ENCODE measurements around the gene GNA12.

GNA12 gene

DNA sequence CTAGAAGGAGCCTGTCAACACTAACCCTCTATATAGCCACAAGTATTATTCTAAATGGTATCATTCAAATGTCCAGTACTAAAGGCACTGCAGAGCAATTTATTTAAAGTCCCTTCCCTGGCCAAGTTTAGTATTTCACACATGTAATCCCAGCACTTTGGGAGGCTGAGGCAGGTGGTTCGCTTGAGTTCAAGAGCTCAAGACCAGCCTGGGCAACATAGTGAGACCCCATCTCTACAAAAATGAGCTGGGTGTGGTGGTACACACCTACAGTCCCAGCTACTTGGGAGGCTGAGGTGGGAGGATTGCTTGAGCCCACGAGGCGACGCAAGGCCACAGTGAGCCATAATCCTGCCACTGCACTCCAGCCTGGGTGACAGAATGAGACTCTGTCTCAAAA, 3.6 kb downstream of the GNA12 start:
- FAIRE-seq, result no peak
- no peak for DNase-seq (ENCODE audit: insufficient read length, low spot score)

DNA sequence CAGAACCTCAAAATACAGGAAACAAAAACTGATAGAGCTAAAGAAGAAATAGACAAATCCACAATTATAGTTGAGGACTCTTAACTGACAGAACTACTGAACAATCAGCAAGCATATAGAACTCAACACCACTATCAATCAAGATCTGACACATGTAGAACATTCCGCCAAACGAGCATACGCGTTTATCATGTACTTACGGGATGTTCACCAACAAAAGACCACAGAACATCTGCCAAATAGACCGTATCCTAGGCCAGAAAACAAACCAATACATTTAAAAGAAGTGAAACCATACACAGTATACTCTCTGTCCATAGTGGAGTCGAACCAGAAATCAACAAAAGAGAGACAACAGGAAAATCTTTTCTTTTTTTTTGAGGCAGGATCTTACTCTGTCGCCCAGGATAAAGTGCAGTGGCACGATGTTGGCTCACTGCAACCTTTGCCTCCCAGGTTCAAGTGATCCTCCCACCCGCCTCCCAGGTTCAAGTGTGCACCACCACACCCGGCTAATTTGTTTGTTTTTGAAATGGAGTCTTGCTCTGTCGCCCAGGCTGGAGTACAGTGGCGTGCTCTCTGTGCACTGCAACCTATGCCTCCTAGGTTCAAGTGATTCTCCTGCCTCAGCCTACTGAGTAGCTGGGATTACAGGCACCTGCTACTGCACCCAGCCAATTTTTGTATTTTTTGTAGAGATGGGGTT, 5.1 kb downstream of the GNA12 start:
- no peak for FAIRE-seq
- DNase-seq (ENCODE audit: insufficient read length, low spot score), result no peak

DNA sequence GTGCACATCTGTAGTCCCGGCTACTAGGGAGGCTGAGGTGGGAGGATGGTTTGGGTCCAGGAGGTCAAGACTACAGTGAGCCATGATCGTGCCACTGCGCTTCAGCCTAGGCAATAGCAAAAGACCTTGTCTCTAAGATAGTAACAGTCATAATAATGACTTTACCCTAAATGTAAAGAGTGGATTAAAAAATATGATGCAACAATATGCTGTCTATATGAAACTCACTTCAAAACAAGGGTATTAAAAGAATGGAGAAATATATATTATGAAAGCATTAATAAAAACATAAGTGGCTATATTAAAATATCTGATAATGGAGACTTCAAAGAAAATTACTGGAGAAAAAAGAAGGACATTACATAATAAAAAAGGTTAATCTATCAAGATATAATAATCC, 5.7 kb downstream of the GNA12 start:
- DNase-seq (ENCODE audit: insufficient read length, low spot score) (no peak), FAIRE-seq (no peak)

DNA sequence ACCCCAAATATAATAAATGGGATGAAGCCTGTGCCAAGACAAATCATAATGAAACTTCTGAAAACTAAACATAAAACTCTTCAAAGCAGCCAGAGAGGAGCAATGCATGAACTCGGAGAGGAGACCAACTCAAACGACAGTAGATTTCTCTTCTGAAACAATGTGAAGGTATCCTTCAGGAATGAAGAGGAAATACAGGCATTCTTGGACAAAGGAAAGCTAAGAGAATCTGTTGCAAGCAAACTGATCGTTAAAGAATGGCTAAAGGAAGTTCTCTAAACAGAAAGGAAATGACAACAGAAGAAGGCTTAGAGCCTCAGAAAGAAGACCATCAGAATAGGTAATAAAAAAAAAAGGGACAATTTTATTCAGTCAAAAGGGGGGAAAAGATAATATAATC, 6.6 kb downstream of the GNA12 start:
- DNase-seq (ENCODE audit: insufficient read length, low spot score) (no peak), FAIRE-seq (no peak)

DNA sequence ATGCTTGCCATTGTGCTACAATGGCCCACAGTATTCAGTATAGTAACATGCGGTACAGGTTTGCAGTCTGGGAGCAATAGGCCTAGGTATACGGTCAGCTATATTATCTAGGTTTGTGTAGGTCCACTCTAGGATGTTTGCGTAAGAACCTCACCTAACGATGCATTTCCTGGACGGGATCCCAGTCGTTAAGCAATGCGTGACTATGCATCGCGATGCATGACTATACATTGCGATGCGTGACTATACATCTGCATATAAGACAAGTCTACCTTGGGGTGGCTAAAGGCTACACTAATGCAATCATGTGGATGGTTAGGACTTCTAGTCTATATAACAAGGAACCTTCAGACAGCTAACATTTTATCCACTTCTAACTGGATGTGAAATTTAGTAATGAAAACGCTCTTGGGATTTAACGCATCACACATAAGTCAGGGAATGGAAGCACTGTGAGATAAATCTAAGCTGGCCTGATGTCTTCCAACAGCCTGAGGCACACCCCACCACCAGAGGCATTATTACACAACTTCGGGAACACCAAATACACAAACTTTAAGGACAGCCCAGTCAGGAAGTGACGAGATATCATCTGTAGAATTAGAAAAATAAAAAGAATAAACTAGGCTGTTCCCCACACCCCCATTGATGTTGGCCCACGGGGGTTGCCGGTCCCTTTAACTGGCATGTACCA, 9.2 kb downstream of the GNA12 start:
- DNase-seq (ENCODE audit: insufficient read length, low spot score), result no peak
- FAIRE-seq, result peak; percentile 60

DNA sequence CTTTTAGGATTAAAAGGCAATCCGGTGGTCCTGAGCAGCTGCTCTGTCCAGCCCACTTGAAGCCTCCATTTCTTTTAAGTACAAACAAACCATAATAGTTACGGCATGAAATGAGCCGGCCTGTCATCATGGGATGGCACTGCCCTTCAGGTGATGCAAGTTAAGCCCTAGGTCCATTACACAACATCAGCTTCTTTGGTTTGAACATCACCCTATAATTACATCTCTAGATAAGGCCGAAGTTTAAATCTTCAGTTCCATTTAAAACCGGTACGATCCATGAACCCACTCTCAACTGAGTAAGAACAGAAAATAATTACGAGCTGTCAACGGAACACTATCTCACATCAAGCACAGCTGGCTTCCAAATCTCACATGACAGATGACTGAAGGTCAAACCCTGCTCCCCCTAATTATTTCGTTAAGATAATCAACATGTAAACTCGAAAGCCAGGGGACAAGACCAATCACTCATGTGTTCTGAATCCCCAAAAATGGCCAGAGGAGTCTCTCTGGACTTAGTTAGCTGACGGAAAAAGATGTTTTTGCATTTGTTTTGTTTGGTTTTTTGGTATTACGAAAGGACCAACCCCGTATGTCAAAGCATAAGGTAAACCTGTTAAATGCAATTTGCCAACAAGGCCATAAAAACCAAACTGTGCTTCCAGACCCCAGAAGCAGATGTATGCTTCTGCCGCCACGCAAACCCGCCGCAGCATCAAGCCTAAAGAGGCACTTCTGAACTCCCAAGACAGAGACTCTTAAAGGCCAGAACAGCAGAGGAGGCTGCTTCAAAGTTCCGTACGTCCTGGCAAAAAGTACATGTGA, 10.8 kb downstream of the GNA12 start:
- no peak for DNase-seq (ENCODE audit: insufficient read length, low spot score)
- FAIRE-seq, result peak; percentile 57

DNA sequence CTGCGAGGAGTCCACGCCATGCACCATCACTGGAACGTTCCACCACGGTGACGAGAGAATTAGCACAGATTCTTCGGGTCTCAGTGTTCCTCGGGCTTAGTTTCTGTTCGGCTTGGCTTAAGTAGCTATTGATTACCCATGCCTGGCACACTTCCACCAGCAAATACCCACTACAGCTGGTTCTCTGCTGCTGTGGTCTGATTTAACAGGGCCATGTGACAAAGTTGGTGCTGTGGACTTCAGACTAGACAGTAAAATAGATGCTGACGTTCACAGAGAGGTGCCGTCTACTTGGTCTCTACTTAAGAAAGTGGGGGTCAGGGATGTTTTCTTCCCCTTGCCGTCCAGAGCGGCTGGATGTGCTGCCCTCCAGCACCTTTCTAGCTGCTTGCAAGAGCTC, 11.6 kb downstream of the GNA12 start:
- FAIRE-seq (no peak), DNase-seq (ENCODE audit: insufficient read length, low spot score) (no peak)

DNA sequence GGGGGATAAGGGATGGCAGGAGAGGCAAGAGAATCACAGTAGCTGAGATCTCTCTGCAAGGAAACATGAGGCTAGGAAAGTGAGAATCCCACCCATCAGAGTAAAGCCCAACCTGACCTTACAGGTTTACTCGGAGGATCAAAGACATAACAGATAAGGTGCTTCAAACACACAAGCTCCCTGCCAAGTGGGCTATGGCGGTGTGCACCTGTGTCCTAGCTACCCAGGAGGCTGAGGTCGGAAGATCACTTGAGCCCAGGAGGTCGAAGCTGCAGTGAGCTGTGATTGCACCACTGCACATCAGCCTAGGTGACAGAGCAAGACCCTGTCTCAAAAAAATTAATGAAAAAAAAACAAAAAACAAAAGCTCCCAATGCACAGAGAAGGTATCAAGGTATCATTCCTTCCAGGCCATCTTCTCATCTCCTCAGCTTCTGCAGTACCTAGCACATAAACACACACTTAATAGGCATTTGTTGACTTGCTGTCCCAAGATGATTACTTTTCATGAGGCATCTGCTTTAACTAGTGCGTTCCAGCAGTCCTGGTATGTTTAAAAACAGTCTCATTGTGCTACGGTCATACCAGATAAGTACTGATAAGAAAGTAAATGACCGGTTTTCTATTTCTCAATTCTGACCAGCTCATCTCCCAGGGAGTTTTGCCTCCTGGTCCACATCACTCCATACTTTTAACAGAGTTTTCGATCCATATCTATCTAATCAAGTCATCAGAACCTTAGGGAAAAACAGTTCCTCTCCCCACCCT, 13.3 kb downstream of the GNA12 start:
- DNase-seq (ENCODE audit: insufficient read length, low spot score) (no peak), FAIRE-seq (peak; percentile 51)

DNA sequence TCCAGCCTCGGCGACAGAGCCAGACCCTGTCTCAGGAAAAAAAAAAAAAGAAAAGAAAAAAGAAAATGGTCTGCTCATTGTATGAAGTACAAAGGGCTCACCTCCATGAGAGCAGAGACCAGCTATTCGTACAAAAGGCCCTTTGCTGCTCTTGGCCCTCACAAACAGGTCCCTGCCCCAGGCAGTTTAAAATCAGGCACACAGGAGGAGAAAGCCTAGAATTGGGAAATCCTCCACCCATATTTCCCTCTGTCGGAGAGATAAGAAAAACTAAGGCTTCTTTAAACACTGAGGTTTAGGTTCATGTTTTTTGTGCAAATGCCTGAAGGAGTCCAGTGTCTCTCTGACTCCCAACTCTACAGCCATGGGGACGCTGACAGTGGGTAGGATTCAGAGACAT, 15.1 kb downstream of the GNA12 start:
- FAIRE-seq, result no peak
- no peak for DNase-seq (ENCODE audit: insufficient read length, low spot score)

DNA sequence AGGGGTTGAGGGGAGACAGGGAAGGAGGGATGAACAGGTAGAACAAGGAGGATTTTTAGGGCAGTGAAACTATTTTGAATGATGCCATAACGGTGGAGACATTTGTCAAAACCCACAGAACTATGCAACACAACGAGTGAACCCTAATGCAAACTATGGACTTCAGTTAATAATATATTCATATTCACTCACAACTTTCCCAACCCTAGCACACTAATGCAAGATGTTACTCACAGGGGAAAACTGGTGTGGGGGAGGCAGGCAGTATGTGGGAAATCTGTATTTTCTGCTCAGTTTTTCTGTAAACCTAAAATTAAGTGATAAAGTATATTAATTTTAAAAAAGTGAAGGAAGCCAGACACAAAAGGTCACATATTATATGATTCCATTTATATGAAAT, 17.3 kb downstream of the GNA12 start:
- DNase-seq (ENCODE audit: insufficient read length, low spot score) (no peak), FAIRE-seq (no peak)

DNA sequence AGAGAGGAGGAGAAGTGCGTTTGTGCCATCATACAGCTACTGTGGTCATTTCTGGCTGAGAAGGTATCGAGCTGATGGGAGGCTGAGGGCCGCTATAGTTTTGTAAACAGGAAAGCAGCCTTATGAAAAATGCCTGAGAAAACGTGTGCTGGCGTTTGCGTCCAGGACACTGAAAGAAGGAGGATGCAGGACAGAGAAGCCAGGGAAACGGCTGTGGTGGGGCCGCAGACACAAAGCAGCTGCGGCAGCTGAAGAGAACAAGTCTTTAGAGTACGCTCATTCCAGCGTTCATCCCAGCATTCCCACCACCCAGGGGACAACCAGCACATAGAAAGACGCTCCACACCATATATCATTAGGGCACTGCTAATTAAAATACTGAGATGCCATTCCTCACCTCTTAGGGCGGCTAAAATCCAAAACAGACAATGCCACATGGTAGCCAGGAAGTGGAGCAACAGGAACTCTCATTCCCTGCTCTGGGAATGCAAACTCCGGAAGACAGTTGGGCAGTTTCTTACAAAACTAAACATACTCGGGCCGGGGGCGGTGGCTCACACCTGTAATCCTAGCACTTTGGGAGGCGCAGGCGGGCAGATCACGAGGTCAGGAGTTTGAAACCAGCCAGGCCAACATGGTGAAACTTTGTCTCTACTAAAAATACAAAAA, 18.4 kb downstream of the GNA12 start:
- FAIRE-seq (no peak), DNase-seq (ENCODE audit: insufficient read length, low spot score) (no peak)

DNA sequence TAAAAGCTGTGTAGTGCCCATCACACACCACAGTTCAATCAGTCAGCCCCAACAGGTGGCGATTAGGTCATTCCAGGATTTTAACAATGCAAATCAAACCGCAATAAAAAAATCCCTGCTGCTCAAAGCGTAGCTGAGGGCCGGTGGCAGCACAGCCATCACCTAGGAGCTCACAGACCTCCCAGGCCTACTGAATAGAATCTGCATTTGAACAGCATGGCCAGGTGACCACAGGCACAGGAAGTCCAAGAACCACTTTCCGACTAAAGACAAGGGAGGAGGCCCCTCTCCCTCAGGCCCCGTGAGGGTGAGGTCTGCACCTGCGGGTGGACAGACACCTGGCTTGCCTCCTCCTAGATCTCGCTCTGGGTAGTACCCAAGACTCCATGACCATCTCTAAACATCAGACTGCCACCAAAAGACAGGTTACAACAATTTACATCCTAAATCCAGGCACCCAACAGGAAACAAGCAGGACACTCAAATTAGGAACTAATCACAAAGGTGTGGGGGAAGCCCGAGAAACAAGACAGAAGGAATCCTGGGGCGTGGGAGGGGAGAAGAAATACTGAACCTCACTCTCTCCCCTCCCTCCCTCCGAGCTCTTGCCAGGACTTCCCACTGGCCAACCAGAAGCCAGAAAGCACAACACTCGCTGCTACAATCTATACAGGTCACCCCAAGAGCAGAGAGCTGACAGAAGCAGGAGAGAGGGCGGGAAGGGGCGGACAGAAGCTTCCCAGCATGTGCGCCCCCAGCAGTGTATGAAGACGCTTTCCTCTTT, 19.2 kb downstream of the GNA12 start:
- DNase-seq (ENCODE audit: insufficient read length, low spot score) (no peak), FAIRE-seq (no peak)

DNA sequence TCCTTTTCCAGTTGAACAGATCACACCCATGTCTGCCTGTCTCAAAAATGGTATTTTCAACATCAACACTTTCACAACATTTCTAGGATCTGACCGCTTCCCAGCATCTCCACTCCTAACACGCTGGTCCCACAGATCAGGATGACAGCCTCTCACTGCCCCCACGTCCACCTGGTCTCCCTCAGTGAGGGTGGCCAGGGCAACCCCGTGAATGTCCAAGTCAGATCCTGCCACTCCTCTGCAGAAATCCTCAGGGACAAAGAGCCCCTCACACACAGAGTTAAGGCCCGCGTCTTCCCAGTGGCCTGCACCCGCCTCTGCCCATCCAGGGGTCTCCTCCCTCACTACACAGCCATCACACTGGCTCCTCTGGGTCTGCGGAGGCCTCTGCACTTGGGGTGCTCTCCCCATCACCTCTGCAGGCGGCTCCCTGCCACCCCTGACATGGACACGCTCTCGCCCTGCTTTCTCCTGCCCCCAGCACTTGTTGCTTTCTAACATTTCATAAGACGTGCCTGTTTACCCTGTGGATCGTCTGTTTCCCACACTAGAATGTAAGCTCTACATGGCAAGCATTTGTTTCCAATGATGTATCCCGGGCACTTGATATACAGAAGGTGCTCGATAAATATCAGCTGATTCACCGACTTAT, 20.0 kb downstream of the GNA12 start:
- DNase-seq (ENCODE audit: insufficient read length, low spot score), result no peak
- peak; percentile 20 for FAIRE-seq

DNA sequence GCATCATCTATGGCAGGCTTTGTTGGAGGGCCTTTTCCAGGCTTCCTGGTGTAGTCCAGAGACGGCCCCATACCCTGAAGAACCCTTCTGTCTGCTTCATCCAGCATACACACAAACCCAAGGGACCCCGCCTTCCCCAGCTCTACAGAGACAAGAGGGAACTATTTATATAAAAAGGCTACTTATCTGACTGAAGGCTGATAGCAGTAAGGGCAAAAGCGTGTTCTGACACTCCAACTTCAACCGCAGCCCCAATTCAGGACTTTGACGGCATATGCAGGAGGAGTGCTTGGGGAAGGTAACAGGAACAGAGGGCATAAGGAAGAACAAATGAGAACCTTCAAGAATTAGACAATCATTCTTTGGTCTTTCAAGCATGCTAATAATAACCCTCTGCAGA, 21.0 kb downstream of the GNA12 start:
- no peak for DNase-seq (ENCODE audit: insufficient read length, low spot score)
- no peak for FAIRE-seq

DNA sequence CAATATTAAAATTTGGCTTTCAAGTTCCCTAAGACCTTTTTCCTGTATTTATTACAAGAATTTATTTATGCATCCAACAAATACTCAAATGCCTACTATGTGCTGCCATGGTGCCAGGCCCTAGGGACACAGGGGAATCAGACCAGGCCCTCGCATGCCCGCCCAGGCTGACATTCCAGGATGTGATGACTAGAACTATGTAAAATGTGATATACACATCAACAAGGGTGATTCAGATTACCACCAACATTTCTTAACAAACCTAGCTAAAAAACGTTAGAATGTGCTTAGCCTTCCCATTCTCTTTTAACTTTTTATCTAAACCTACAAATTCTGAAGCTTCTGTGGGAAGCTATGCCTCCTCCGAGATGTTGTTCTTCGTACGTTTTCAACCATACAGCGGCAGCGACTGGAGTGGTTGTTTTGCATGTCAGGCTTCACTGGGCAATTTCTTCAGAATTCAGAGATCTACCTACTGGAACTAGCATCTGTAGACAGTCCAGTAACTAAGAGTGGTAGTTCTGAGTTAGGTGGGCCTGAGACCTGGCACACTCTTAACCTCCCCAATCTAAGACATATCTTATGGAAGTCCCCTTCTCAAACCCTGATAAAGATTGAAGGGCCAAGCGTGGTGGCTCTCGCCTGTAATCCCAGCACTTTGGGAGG, 22.1 kb downstream of the GNA12 start:
- FAIRE-seq (peak; percentile 80), DNase-seq (ENCODE audit: insufficient read length, low spot score) (peak; percentile 75)

DNA sequence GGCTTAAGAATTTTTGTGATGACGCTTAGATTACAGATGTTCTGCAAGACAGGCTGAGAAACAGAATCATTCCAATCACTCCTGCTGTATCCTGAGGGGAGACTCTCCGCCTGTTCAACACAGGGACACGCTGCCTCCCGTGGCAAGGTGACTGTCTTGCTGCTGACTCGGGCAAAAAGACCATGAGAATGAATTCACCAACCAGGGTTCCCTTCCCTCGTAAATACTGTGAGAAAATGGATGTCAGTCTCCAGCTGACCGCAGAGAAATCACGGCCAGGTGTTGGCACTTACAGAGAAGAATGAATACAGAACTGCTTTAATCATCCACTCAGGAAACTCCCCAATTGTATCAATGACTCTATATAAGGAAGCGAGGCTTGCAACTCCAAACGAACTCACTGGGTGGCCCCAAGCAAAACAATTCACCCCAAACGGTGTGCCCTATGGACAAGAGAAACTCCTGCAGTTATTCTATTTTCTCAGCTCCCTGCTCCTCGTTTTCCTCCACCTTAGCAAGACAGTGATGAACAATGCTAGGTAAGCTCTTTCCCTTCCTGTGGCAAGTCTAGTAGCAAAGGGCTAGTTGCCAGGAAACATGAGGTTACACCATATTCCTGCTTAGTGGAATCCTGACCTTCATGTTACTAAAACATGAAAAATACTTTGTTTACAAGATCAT, 22.8 kb downstream of the GNA12 start:
- FAIRE-seq (peak; percentile 74), DNase-seq (ENCODE audit: insufficient read length, low spot score) (peak; percentile 51)

DNA sequence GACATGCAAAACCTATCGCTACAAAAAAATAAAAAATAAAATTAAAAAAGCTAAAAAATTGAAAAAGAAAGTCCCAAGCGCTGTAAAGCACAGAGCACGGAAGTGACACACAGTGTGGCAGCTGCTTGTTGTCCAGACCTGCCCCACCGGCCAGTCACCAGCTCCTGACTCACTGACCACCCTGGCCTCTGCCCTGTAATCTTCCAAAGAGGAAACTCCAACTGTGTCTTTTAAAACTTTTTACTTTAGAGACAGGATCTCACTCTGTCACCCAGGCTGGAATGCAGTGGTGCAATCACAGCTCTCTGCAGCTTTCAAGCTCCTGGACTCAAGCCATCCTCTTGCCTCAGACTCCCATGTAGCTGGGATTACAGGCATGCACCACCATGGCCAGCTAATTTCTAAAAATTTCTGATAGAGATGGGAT, 23.6 kb downstream of the GNA12 start:
- DNase-seq (ENCODE audit: insufficient read length, low spot score), result peak; percentile 90
- no peak for FAIRE-seq

DNA sequence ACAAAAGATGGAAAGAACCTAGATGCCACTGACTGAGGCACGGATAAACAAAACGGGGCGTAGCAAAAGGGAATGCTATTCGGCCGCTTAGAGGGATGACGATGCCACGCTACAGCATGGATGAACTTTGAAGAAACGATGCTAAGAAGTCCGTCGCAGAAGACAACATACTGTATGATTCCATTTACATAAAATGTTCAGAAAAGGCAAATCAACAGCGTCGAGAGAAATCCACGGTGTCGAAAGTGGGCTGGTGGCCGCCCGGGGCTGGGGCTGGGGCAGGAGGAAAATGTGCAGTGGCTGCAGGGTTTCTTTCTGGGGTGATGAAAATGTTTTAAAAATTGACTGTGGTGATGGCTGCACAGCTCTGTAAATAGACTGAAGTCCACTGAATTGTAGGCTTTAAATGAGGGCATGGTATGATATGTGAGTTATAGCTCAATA, 24.1 kb downstream of the GNA12 start:
- DNase-seq (ENCODE audit: insufficient read length, low spot score), result no peak
- FAIRE-seq, result no peak
